Measurements from ENCODE around the gene GPLD1.
A peak's percentile ranks its signal among the peaks of the same experiment; 100 is the strongest.

Gene GPLD1

DNA sequence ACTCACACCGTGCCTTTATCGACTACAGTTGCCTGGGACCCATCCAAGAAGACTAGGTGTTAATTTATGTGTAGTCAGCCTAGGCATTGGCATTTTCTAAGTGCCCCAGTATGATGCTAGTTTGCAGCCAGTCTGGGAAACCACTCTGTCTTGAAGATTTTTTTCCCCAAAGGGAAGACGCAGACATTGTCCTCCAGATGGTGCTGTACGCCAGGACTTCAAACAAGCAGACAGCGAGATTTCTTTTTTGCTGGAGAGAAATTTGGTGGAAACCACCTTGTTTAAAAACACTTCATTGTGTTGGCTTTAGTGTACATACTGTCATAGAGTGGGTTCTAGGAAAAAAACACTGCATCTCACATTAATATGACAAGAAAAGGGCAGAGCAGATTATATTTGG is 35.4 kb upstream of the GPLD1 start:
- Histone ChIP-seq H3K4me1 (ENCODE audit: insufficient read depth, low read length) (peaks cover 18% of the 10 kb centered on the region), H3K4me2 (ENCODE audit: insufficient read depth, low read length) (no peak overlapping the region), H4K20me1 (ENCODE audit: insufficient read depth, low read length) (no peaks in the 10 kb centered on the region), H3K79me2 (ENCODE audit: insufficient read depth, low read length) (no peaks in the 10 kb centered on the region), H3K9ac (ENCODE audit: low read depth, low read length) (no peak overlapping the region), H3K27me3 (ENCODE audit: insufficient read depth, low read length, poor library complexity) (no peaks in the 10 kb centered on the region), H3K27ac (ENCODE audit: low read length) (no peak overlapping the region), H3K4me3 (ENCODE audit: low read depth in 1 of 2, low read length in 2 of 2) (no peak overlapping the region), H3K9me3 (ENCODE audit: insufficient read depth, low read length, severe bottlenecking) (no peaks in the 10 kb centered on the region), H3K36me3 (ENCODE audit: insufficient read depth, low read length) (peaks cover 14% of the 10 kb centered on the region; the same call in 1 of the 2 replicates), H2AFZ (ENCODE audit: low read depth, low read length) (no peak overlapping the region)
- DNase-seq (peak; percentile 34), ATAC-seq (ENCODE audit: insufficient read depth, low read depth) (0 out of 3 replicates have a peak, but pooled peaks have one; percentile 37)
- no peak for TF ChIP-seq EZH2 (IDR thresholded peaks at IDR 0.05; ENCODE audit: borderline replicate concordance, low read depth, low read length, severe bottlenecking)
- TF ChIP-seq, protein P1, sequence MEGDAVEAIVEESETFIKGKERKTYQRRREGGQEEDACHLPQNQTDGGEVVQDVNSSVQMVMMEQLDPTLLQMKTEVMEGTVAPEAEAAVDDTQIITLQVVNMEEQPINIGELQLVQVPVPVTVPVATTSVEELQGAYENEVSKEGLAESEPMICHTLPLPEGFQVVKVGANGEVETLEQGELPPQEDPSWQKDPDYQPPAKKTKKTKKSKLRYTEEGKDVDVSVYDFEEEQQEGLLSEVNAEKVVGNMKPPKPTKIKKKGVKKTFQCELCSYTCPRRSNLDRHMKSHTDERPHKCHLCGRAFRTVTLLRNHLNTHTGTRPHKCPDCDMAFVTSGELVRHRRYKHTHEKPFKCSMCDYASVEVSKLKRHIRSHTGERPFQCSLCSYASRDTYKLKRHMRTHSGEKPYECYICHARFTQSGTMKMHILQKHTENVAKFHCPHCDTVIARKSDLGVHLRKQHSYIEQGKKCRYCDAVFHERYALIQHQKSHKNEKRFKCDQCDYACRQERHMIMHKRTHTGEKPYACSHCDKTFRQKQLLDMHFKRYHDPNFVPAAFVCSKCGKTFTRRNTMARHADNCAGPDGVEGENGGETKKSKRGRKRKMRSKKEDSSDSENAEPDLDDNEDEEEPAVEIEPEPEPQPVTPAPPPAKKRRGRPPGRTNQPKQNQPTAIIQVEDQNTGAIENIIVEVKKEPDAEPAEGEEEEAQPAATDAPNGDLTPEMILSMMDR (IDR thresholded peaks at IDR 0.05; ENCODE audit: borderline replicate concordance, extremely low read depth, low read length, poor library complexity, severe bottlenecking) = peak; percentile 72

DNA sequence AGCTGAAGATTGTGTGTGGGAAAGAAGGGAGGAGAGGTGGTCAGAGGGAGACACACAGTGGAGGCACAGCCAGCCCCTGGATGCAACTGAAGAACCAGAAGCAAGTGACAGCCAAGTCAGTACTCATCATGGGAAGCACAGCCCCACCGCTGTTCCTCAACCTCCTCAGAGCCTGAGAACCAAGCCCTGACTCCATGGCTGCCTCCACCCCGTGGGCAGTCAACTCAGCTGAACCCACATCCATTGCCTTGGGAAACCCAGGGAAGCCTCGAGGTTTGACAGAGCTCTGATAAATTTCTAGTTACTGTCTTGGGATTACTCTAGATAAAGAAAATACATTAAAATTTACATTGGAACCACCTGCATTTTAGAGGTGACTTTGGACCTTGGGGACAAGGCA is 35.0 kb upstream of the GPLD1 start:
- Histone ChIP-seq H3K27me3 (ENCODE audit: insufficient read depth, low read length, poor library complexity) (no peaks in the 10 kb centered on the region), H3K9me3 (ENCODE audit: insufficient read depth, low read length, severe bottlenecking) (no peaks in the 10 kb centered on the region), H3K9ac (ENCODE audit: low read depth, low read length) (no peak overlapping the region), H4K20me1 (ENCODE audit: insufficient read depth, low read length) (no peaks in the 10 kb centered on the region), H3K79me2 (ENCODE audit: insufficient read depth, low read length) (no peaks in the 10 kb centered on the region), H2AFZ (ENCODE audit: low read depth, low read length) (no peak overlapping the region), H3K4me2 (ENCODE audit: insufficient read depth, low read length) (no peak overlapping the region), H3K36me3 (ENCODE audit: insufficient read depth, low read length) (peaks cover 14% of the 10 kb centered on the region; the same call in 1 of the 2 replicates), H3K27ac (ENCODE audit: low read length) (no peak overlapping the region), H3K4me3 (ENCODE audit: low read depth in 1 of 2, low read length in 2 of 2) (no peak overlapping the region), H3K4me1 (ENCODE audit: insufficient read depth, low read length) (peaks cover 18% of the 10 kb centered on the region)
- TF ChIP-seq, protein P1 (IDR thresholded peaks at IDR 0.05; ENCODE audit: borderline replicate concordance, extremely low read depth, low read length, poor library complexity, severe bottlenecking) = no peak
- no peak for TF ChIP-seq EZH2 (IDR thresholded peaks at IDR 0.05; ENCODE audit: borderline replicate concordance, low read depth, low read length, severe bottlenecking)
- no peak for DNase-seq
- ATAC-seq (ENCODE audit: insufficient read depth, low read depth) = no peak

DNA sequence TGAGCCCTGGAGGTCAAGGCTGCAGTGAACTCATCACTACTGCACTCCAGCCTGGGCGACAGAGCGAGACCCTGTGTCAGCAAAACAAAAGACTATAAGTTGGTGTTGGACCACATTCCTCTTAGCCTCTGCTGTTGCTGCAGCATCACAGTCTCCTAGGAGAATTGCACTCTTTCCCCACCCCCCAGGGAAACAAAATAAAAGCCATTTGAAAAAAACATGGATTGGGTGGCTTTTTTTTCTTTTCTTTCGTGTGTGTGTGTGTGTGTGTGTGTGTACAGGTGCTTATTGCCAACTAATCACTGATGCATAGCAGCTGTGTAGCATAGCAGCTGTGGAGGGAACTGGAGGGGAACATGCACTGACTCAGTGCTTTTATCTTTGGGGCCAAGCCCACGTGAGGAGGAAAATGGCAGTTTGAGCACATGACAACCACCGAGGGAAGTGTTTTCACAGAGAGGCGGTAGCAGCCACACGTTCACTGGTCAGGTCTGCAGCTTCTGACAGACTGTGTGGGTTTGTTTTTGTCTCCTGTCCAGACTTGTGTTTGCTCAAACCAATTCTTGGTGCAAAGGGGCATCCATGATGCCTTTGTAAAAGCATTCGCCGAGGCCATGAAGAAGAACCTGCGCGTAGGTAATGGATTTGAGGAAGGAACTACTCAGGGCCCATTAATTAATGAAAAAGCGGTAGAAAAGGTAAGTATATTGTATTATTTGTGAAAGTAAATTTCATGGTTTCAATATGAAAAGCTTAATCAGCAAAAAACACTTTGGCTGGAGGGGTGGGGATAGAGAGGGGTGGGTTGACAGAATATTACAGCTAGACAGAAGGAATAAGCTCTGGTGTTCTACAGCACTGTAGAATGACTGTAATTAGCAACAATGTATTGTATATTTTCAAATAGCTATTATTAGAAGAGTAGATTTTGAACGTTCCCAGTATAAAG is 33.1 kb upstream of the GPLD1 start:
- Histone ChIP-seq H3K36me3 (ENCODE audit: insufficient read depth, low read length) (peaks cover 25% of the 10 kb centered on the region), H3K9ac (ENCODE audit: low read depth, low read length) (peak overlapping the region; percentile 38; the same call in 1 of the 2 replicates), H3K79me2 (ENCODE audit: insufficient read depth, low read length) (no peaks in the 10 kb centered on the region), H3K4me2 (ENCODE audit: insufficient read depth, low read length) (peak overlapping the region; percentile 54), H4K20me1 (ENCODE audit: insufficient read depth, low read length) (no peaks in the 10 kb centered on the region), H3K27ac (ENCODE audit: low read length) (peak overlapping the region; percentile 86), H3K27me3 (ENCODE audit: insufficient read depth, low read length, poor library complexity) (no peaks in the 10 kb centered on the region), H3K4me1 (ENCODE audit: insufficient read depth, low read length) (peaks cover 18% of the 10 kb centered on the region), H2AFZ (ENCODE audit: low read depth, low read length) (peak overlapping the region; percentile 58; the same call in 1 of the 2 replicates), H3K4me3 (ENCODE audit: low read depth in 1 of 2, low read length in 2 of 2) (peak overlapping the region in 1 of 2 experiments; percentile 30; a peak in 1 of 4 replicates), H3K9me3 (ENCODE audit: insufficient read depth, low read length, severe bottlenecking) (no peaks in the 10 kb centered on the region)
- DNase-seq (peak; percentile 69), ATAC-seq (ENCODE audit: insufficient read depth, low read depth) (peak; percentile 88)
- no peak for TF ChIP-seq EZH2 (IDR thresholded peaks at IDR 0.05; ENCODE audit: borderline replicate concordance, low read depth, low read length, severe bottlenecking)
- TF ChIP-seq, protein P1 (IDR thresholded peaks at IDR 0.05; ENCODE audit: borderline replicate concordance, extremely low read depth, low read length, poor library complexity, severe bottlenecking) = no peak

Measured in DND-41 (cell line).